ENCODE measurements around the gene PLPP7. TPM values are rescaled to one million over a fixed set of nuclear protein-coding genes. Genes with fewer than 3 reads are reported as not detected.
"Not testable (repeated sequence)": the region's sequence is repeated elsewhere in the genome, so short reads cannot be mapped to it uniquely, and the experiment has no call there.

Gene PLPP7
- total RNA-seq, 1 experiment from 2014 or later: not detected

- Histone ChIP-seq H3K4me2 (no peak overlapping the region), H3K9me2 (ENCODE audit: insufficient read depth) (no peaks in the 10 kb centered on the region), H3K36me3 (ENCODE audit: low read depth) (no peaks in the 10 kb centered on the region), H3F3A (ENCODE audit: insufficient read depth, low read depth) (no peaks in the 10 kb centered on the region), H2AFZ (no peak overlapping the region), H3K4me1 (replicated peaks; ENCODE audit: insufficient read depth) (peaks cover under 1% of the 10 kb centered on the region; the same call in 1 of the 2 replicates), H3K79me2 (ENCODE audit: low read depth) (no peaks in the 10 kb centered on the region), H3K27me3 (ENCODE audit: insufficient read depth, low read depth) (no peaks in the 10 kb centered on the region), H3K4me3 (no peak overlapping the region), H4K20me1 (ENCODE audit: insufficient read depth) (no peaks in the 10 kb centered on the region), H3K27ac (no peak overlapping the region), H3K9me3 (ENCODE audit: insufficient read depth, low read depth) (no peaks in the 10 kb centered on the region)
- TF ChIP-seq EZH2 (IDR thresholded peaks at IDR 0.05; ENCODE audit: low read depth) (no peak), CTCF (conservative IDR thresholded peaks at IDR 0.05) (no peak)
- no peak for DNase-seq
- intact Hi-C loops (cut with micrococcal nuclease; ENCODE audit: unreplicated experiment): loop anchor here (5.0 to 10.0 kb wide), 2 partner anchors 57 to 110 kb away; partner anchors contain the start of gene FAM78A
- ChIA-PET CTCF (interaction anchor here (0.5 to 0.6 kb wide), 4 partner anchors 35 to 423 kb away, joined by 3 to 10 read pairs (median 7); no protein-coding TSS in a partner anchor), POLR2A (ENCODE audit: unreplicated experiment) (interaction anchor here (0.6 kb wide), 1 partner anchor 199 kb away, joined by 8 read pairs; no protein-coding TSS in a partner anchor)
- BruUV-seq (replicated peaks): no TSS peak
Measured at GRCh38 chr9:131334629-131335367, 45.3 kb downstream of the PLPP7 start.

DNA sequence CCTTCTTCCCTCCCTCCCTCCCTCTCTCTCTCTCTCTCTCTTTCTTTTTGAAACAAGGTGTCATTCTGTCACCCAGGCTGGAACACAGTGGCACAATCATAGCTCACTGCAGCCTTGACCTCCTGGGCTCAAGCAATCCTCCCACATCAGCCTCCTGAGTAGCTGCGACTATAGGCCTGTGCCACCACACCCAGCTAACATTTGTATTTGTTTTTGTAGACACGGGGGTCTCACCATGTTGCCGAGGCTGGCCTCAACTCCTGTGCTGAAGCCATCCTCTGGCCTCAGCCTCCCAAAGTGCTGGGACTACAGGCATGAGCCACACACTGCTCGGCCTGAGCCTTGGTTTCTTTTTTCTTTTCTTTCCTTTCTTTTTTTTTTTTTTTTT, 45.8 kb downstream of the PLPP7 start:
- POLR2A ChIA-PET (ENCODE audit: unreplicated experiment): no interaction called here
- Histone ChIP-seq H4K20me1 (ENCODE audit: insufficient read depth) (no peaks in the 10 kb centered on the region), H3K9me2 (ENCODE audit: insufficient read depth) (no peaks in the 10 kb centered on the region), H3K4me3 (no peak overlapping the region), H3K79me2 (ENCODE audit: low read depth) (no peaks in the 10 kb centered on the region), H3K9me3 (ENCODE audit: insufficient read depth, low read depth) (no peaks in the 10 kb centered on the region), H3K4me1 (replicated peaks; ENCODE audit: insufficient read depth) (no peaks in the 10 kb centered on the region), H3K27ac (no peak overlapping the region), H3K36me3 (ENCODE audit: low read depth) (no peaks in the 10 kb centered on the region), H3F3A (ENCODE audit: insufficient read depth, low read depth) (no peaks in the 10 kb centered on the region), H3K4me2 (no peak overlapping the region), H3K27me3 (ENCODE audit: insufficient read depth, low read depth) (0 out of 2 replicates have a peak, but pooled peaks cover 2% of the 10 kb centered on the region), H2AFZ (no peak overlapping the region)
- intact Hi-C loops (cut with micrococcal nuclease; ENCODE audit: unreplicated experiment): loop anchor here (5.0 to 10.0 kb wide), 2 partner anchors 58 to 111 kb away; partner anchors contain the start of gene FAM78A
- TF ChIP-seq EZH2 (IDR thresholded peaks at IDR 0.05; ENCODE audit: low read depth): no peak
- TF ChIP-seq CTCF (conservative IDR thresholded peaks at IDR 0.05): no peak
- CTCF ChIA-PET: interaction anchor here (0.6 kb wide), 2 partner anchors 37 to 312 kb away, joined by 3 to 7 read pairs; no protein-coding TSS in a partner anchor
- no TSS peak for BruUV-seq (replicated peaks)
- DNase-seq: no peak

- no peak overlapping the region for H3K4me3 ChIP-seq
- no peaks in the 10 kb centered on the region for H3K4me1 ChIP-seq (replicated peaks; ENCODE audit: insufficient read depth)
- DNase-seq: no peak
- no peaks in the 10 kb centered on the region for H4K20me1 ChIP-seq (ENCODE audit: insufficient read depth)
- H3F3A ChIP-seq (ENCODE audit: insufficient read depth, low read depth): no peaks in the 10 kb centered on the region
- ChIA-PET CTCF (interaction anchor here (0.7 to 1.2 kb wide), 4 partner anchors 135 to 280 kb away, joined by 3 to 6 read pairs (median 4); no protein-coding TSS in a partner anchor), POLR2A (ENCODE audit: unreplicated experiment) (no interaction called here)
- H3K4me2 ChIP-seq: no peak overlapping the region
- 0 out of 2 replicates have a peak, but pooled peaks cover 5% of the 10 kb centered on the region for H3K27me3 ChIP-seq (ENCODE audit: insufficient read depth, low read depth)
- H3K36me3 ChIP-seq (ENCODE audit: low read depth): no peaks in the 10 kb centered on the region
- no TSS peak for BruUV-seq (replicated peaks)
- H2AFZ ChIP-seq: no peak overlapping the region
- intact Hi-C loops (cut with micrococcal nuclease; ENCODE audit: unreplicated experiment): loop anchor here (5.0 to 10.0 kb wide), 2 partner anchors 60 to 112 kb away; partner anchors contain the start of gene FAM78A
- H3K27ac ChIP-seq: no peak overlapping the region
- H3K79me2 ChIP-seq (ENCODE audit: low read depth): no peaks in the 10 kb centered on the region
- no peak for TF ChIP-seq EZH2 (IDR thresholded peaks at IDR 0.05; ENCODE audit: low read depth)
- no peaks in the 10 kb centered on the region for H3K9me2 ChIP-seq (ENCODE audit: insufficient read depth)
- H3K9me3 ChIP-seq (ENCODE audit: insufficient read depth, low read depth): no peaks in the 10 kb centered on the region
Measured at GRCh38 chr9:131337131-131337848, 47.8 kb downstream of the PLPP7 start.

- CTCF ChIA-PET; POLR2A ChIA-PET (ENCODE audit: unreplicated experiment); H3K9me3 ChIP-seq (ENCODE audit: insufficient read depth, low read depth); H3K4me3 ChIP-seq; H3K36me3 ChIP-seq (ENCODE audit: low read depth); H3K27me3 ChIP-seq (ENCODE audit: insufficient read depth, low read depth); H3K9me2 ChIP-seq (ENCODE audit: insufficient read depth); H3K4me2 ChIP-seq; H2AFZ ChIP-seq; H3K4me1 ChIP-seq (replicated peaks; ENCODE audit: insufficient read depth); H3F3A ChIP-seq (ENCODE audit: insufficient read depth, low read depth); H3K79me2 ChIP-seq (ENCODE audit: low read depth); DNase-seq; H4K20me1 ChIP-seq (ENCODE audit: insufficient read depth); H3K27ac ChIP-seq; BruUV-seq (replicated peaks): not testable (repeated sequence)
- intact Hi-C loops (cut with micrococcal nuclease; ENCODE audit: unreplicated experiment): loop anchor here (5.0 to 10.0 kb wide), 2 partner anchors 62 to 114 kb away; partner anchors contain the start of gene FAM78A
Measured at GRCh38 chr9:131339212-131339611, 49.7 kb downstream of the PLPP7 start.

DNA sequence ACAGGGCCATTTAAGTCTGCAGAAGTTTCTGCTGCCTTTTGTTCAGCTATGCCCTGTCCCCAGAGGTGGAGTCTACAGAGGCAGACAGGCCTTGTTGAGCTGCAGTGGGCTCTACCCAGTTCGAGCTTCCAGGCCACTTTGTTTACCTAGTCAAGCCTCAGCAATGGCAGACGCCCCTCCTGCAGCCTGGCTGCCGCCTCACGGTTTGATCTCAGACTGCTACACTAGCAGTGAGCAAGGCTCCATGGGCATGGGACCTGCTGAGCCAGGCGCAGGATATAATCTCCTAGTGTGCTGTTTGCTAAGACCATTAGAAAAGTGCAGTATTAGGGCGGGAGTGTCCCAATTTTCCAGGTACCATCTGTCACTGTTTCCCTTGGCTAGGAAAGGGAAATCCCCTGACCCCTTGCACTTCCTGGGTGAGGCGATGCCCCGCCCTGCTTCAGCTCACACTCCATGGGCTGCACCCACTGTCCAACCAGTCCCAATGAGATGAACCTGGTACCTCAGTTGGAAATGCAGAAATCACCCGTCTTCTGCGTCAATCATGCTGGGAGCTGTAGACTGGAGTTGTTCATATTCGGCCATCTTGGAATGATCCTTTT, 55.5 kb downstream of the PLPP7 start:
- CTCF ChIA-PET; H3K4me3 ChIP-seq; BruUV-seq (replicated peaks): not testable (repeated sequence)

More for the DNA sequence above, 55.5 kb downstream of the PLPP7 start:
- H3K27ac ChIP-seq; H3K9me2 ChIP-seq (ENCODE audit: insufficient read depth); H3K36me3 ChIP-seq (ENCODE audit: low read depth); H3K9me3 ChIP-seq (ENCODE audit: insufficient read depth, low read depth); H2AFZ ChIP-seq; POLR2A ChIA-PET (ENCODE audit: unreplicated experiment); H3K27me3 ChIP-seq (ENCODE audit: insufficient read depth, low read depth); H3K4me1 ChIP-seq (replicated peaks; ENCODE audit: insufficient read depth); H3F3A ChIP-seq (ENCODE audit: insufficient read depth, low read depth); H4K20me1 ChIP-seq (ENCODE audit: insufficient read depth); intact Hi-C loops (cut with micrococcal nuclease; ENCODE audit: unreplicated experiment); H3K79me2 ChIP-seq (ENCODE audit: low read depth); DNase-seq; H3K4me2 ChIP-seq: not testable (repeated sequence)
